K562 (cell line): Measurements from ENCODE around the gene TOM1. TPM values are rescaled to one million over a fixed set of nuclear protein-coding genes. Genes with fewer than 3 reads are reported as not detected.

Experiments
- ATAC-seq: fragments of 200-7000 bp; cut with Tn5 transposase; 3 replicates; pipeline ENCODE4 v1.9.1; 2020; ENCODE audit warnings: moderate library complexity
- BruUV-seq: library from RNA; stranded (reverse); fragments of 400-500 nt; replicated peaks from 2 replicates; lab custom pipeline; 2021; lab: Mats Ljungman, UMichigan
- CTCF ChIA-PET: fragments of 300-600 bp; formaldehyde crosslinking; extraction: SDS; loops from one replicate; lab custom pipeline; 2021; ENCODE audit warnings: low intra/inter-chr PET ratio; lab: Yijun Ruan, JAX
- POLR2A ChIA-PET: fragments of 300-600, 350-650 bp; sonication (Branson Sonifier 250); formaldehyde crosslinking; extraction: SDS; loops from one replicate; lab custom pipeline; 2021; ENCODE audit warnings: antibody characterized with exemption, inconsistent platforms; lab: Yijun Ruan, JAX
- DNase-seq, 4 experiments: peaks; one replicate each; pipeline versions ENCODE4 v3.0.0 to v3.0.0-alpha.2; 2011 to 2018; ENCODE audit warnings: low spot score in 3 of 4, mixed read lengths in 3 of 4; ENCODE audit errors: extremely low read depth in 1 of 4
- FAIRE-seq: peaks from 2 replicates; lab custom pipeline; 2011; peaks lifted over from hg19 to GRCh38; lab: Jason Lieb, UNC
- H2AFZ ChIP-seq: 2 replicates; pipeline ENCODE4 v1.6.0; 2011; ENCODE audit warnings: low read depth, low read length, control low read depth, inconsistent platforms
- H3K27ac ChIP-seq: fragments of 200-600 bp; 3 replicates; pipeline ENCODE4 v1.8.0; 2011; ENCODE audit warnings: low read depth, mild to moderate bottlenecking, control low read depth, inconsistent platforms, low read length, moderate library complexity, mixed read lengths; ENCODE audit errors: extremely low read depth
- H3K27me3 ChIP-seq, 2 experiments: fragments of 300-600 bp in 1 of 2; 2 replicates in 1 of 2; 3 replicates in 1 of 2; pipeline versions ENCODE4 v1.6.0 to v1.8.0; 2011; ENCODE audit warnings: inconsistent platforms in 2 of 2, low read length in 2 of 2, mild to moderate bottlenecking in 1 of 2, mixed read lengths in 1 of 2, moderate library complexity in 1 of 2; ENCODE audit not compliant: control insufficient read depth in 2 of 2, insufficient read depth in 2 of 2
- H3K36me3 ChIP-seq: fragments of 300-600 bp; 3 replicates; pipeline ENCODE4 v1.8.0; 2011; ENCODE audit warnings: mild to moderate bottlenecking, low read length, inconsistent platforms; ENCODE audit not compliant: control insufficient read depth, insufficient read depth
- H3K4me1 ChIP-seq, 2 experiments: fragments of 200-600 bp in 1 of 2; replicated peaks in 1 of 2; 2 replicates in 1 of 2; 3 replicates in 1 of 2; pipeline versions ENCODE4 v1.5.1 to v1.8.0; 2011; ENCODE audit warnings: inconsistent platforms in 2 of 2, low read length in 2 of 2, mild to moderate bottlenecking in 1 of 2, mixed read lengths in 1 of 2, moderate library complexity in 1 of 2; ENCODE audit not compliant: control insufficient read depth in 2 of 2, insufficient read depth in 2 of 2
- H3K4me2 ChIP-seq: 2 replicates; pipeline ENCODE4 v1.6.1; 2011; ENCODE audit warnings: low read length, control low read depth, inconsistent platforms, mixed read lengths; ENCODE audit not compliant: insufficient read depth
- H3K4me3 ChIP-seq: fragments of 200-600 bp; sonication (generic), shearing (Covaris generic); 2 replicates; pipeline ENCODE4 v1.5.1; 2016; ENCODE audit warnings: control low read depth, inconsistent platforms
- H3K79me2 ChIP-seq: fragments of 200-600 bp; 3 replicates; pipeline ENCODE4 v1.8.0; 2011; ENCODE audit warnings: low read length, inconsistent platforms; ENCODE audit not compliant: control insufficient read depth, insufficient read depth
- H3K9ac ChIP-seq, 2 experiments: 2 replicates each; pipeline versions ENCODE4 v1.6.0 to v1.6.1; 2011; ENCODE audit warnings: low read depth in 2 of 2, low read length in 2 of 2, control low read depth in 1 of 2, inconsistent platforms in 1 of 2, mild to moderate bottlenecking in 1 of 2, mixed read lengths in 1 of 2; ENCODE audit not compliant: insufficient read depth in 1 of 2
- H3K9me1 ChIP-seq: one replicate; pipeline ENCODE4 v1.6.0; 2011; ENCODE audit warnings: inconsistent platforms, mild to moderate bottlenecking, low read length, moderate library complexity; ENCODE audit not compliant: control insufficient read depth, insufficient read depth
- H3K9me3 ChIP-seq: replicated peaks from 2 replicates; pipeline ENCODE4 v1.5.1; 2011; ENCODE audit warnings: low read depth, low read length, inconsistent platforms; ENCODE audit not compliant: control insufficient read depth, insufficient read depth
- H4K20me1 ChIP-seq: replicated peaks from 2 replicates; pipeline ENCODE4 v1.6.1; 2011; ENCODE audit warnings: low read length, inconsistent platforms, mixed read lengths; ENCODE audit not compliant: control insufficient read depth, insufficient read depth
- CSDE1 ChIP-seq, 2 experiments: fragments of 450-650 bp; IDR thresholded peaks; 2 replicates each; pipeline ENCODE4 v1.6.1; 2016; ENCODE audit warnings: mild to moderate bottlenecking in 1 of 2
- CTCF ChIP-seq, 3 experiments: IDR thresholded peaks in 2 of 3; conservative IDR thresholded peaks in 1 of 3; 2 replicates each; pipeline ENCODE4 v1.5.1; 2011 to 2012; ENCODE audit warnings: low read length in 3 of 3, mild to moderate bottlenecking in 3 of 3, control low read depth in 2 of 3, improper control_type of control experiment in 1 of 3, inconsistent platforms in 1 of 3, low read depth in 1 of 3, mixed read lengths in 1 of 3, moderate library complexity in 1 of 3; ENCODE audit not compliant: insufficient read depth in 2 of 3
- CTCFL ChIP-seq: IDR thresholded peaks from 2 replicates; pipeline ENCODE4 v1.6.1; 2011; ENCODE audit warnings: borderline replicate concordance, low read depth, mild to moderate bottlenecking, moderate library complexity, low read length; ENCODE audit not compliant: insufficient read depth, poor library complexity, severe bottlenecking
- FIP1L1 ChIP-seq: fragments of 200-400 bp; formaldehyde crosslinking; IDR thresholded peaks from 2 replicates; pipeline ENCODE4 v1.6.1; 2018; ENCODE audit warnings: mild to moderate bottlenecking, low read depth, low read length; ENCODE audit not compliant: poor library complexity, severe bottlenecking
- HNRNPLL ChIP-seq: fragments of 200-400 bp; formaldehyde crosslinking; IDR thresholded peaks from 2 replicates; pipeline ENCODE4 v1.6.1; 2017; ENCODE audit warnings: low read length, low read depth, mild to moderate bottlenecking; ENCODE audit not compliant: poor library complexity, severe bottlenecking
- MAFG ChIP-seq: fragments of 450-650 bp; conservative IDR thresholded peaks from 2 replicates; pipeline ENCODE4 v1.6.1; 2016; ENCODE audit warnings: missing genetic modification characterization, missing compliant biosample characterization
- MCM7 ChIP-seq, 2 experiments: fragments of 450-650 bp; IDR thresholded peaks; 2 replicates each; pipeline ENCODE4 v1.6.1; 2016 to 2018
- PHF20 ChIP-seq: fragments of 450-650 bp; IDR thresholded peaks from 2 replicates; pipeline ENCODE4 v1.6.1; 2018; ENCODE audit not compliant: partially characterized antibody
- PREB ChIP-seq: sonication (generic); formaldehyde crosslinking; IDR thresholded peaks from 2 replicates; pipeline ENCODE4 v1.8.1; 2023; ENCODE audit warnings: mild to moderate bottlenecking, missing genetic modification reagents
- RBM22 ChIP-seq: fragments of 200-400 bp; formaldehyde crosslinking; IDR thresholded peaks from 2 replicates; pipeline ENCODE4 v1.6.1; 2018; ENCODE audit warnings: low read length, low read depth; ENCODE audit not compliant: poor library complexity, severe bottlenecking
- SLC30A9 ChIP-seq: fragments of 250-450 bp; sonication (Bioruptor Pico); IDR thresholded peaks from 2 replicates; pipeline ENCODE4 v1.8.0; 2022; ENCODE audit warnings: mild to moderate bottlenecking, moderate library complexity
- U2AF1 ChIP-seq: fragments of 200-400 bp; formaldehyde crosslinking; optimal IDR thresholded peaks from 2 replicates; pipeline ENCODE3; 2017; ENCODE audit warnings: mild to moderate bottlenecking, low read depth, low read length, moderate library complexity
- ZNF561 ChIP-seq: fragments of 450-650 bp; formaldehyde crosslinking; conservative IDR thresholded peaks from 2 replicates; pipeline ENCODE4 v1.4.0; 2020; ENCODE audit warnings: mild to moderate bottlenecking, moderate library complexity
- ZNF696 ChIP-seq: fragments of 250-450 bp; sonication (Bioruptor Pico); conservative IDR thresholded peaks from 2 replicates; pipeline ENCODE4 v1.4.0; 2020; ENCODE audit warnings: mild to moderate bottlenecking, moderate library complexity
- ZNF778 ChIP-seq: fragments of 450-650 bp; formaldehyde crosslinking; IDR thresholded peaks from 2 replicates; pipeline ENCODE4 v1.4.0; 2020; ENCODE audit warnings: mild to moderate bottlenecking, moderate library complexity
- WGBS: fragments of 100-300 bp; shearing (Covaris generic); methylation state at CpG from one replicate; pipeline ENCODE4 v1.1.6; 2016; ENCODE audit warnings: low coverage, mixed read lengths; ENCODE audit not compliant: insufficient coverage; ENCODE audit errors: missing lambda C conversion rate; 5-methylcytosine and 5-hydroxymethylcytosine counted together
- in situ Hi-C: fragments of 300-500 bp; cut with MboI; formaldehyde crosslinking; loops from 4 replicates; pipeline ENCODE4 v1.15.0; 2018; ENCODE audit warnings: inconsistent platforms, mixed read lengths
- intact Hi-C: fragments of 100-400 bp; cut with micrococcal nuclease; formaldehyde crosslinking; loops from 2 replicates; pipeline ENCODE4 v1.14.2; 2022
- polyA plus RNA-seq, 8 experiments: library from polyadenylated mRNA; depleted of rRNA in 4 of 8; stranded (reverse) in 5 of 8; unstranded in 3 of 8; fragments of >200 nt; fragmentation: Nextera tagmentation in 2 of 8; fragmentation: Illumina TruSeq in 1 of 8; extraction: Ambion mirVana in 2 of 8; extraction: Trizol in 1 of 8; gene quantifications; 2 replicates each; pipeline versions ENCODE4 v1.2.1 to v1.2.3, GENCODE V29; 2011 to 2014; ENCODE audit warnings: inconsistent platforms in 1 of 8, missing spikeins in 1 of 8
- total RNA-seq, 7 experiments: library from RNA; depleted of rRNA in 6 of 7; stranded (reverse); fragments of >200 nt in 6 of 7; fragmentation: Illumina TruSeq in 2 of 7; extraction: Trizol in 2 of 7; gene quantifications; 2 replicates each; pipeline versions ENCODE4 v1.2.1 to v1.2.3, GENCODE V29; 2011 to 2021; ENCODE audit warnings: low replicate concordance in 1 of 7

Gene TOM1
- total and polyA plus RNA-seq, 9 of the 15 experiments (the other 6 are each of a cell fraction or from before 2014, with no cell fraction given) = 0.64 to 20.6 (median 12.0) TPM

GRCh38 chr22:35380013-35380412 lies 80.3 kb downstream of the TOM1 start:
- Histone ChIP-seq H3K9me3 (no peaks in the 10 kb centered on the region), H3K36me3 (no peaks in the 10 kb centered on the region), H3K4me2 (no peak overlapping the region), H3K9ac (no peak overlapping the region), H3K9me1 (no peaks in the 10 kb centered on the region), H2AFZ (no peak overlapping the region), H3K27ac (no peak overlapping the region), H3K79me2 (no peaks in the 10 kb centered on the region), H3K4me3 (no peak overlapping the region), H4K20me1 (no peaks in the 10 kb centered on the region), H3K27me3 (no peaks in the 10 kb centered on the region), H3K4me1 (peaks cover 20 to 24% of the 10 kb centered on the region in 2 experiments)
- ChIA-PET POLR2A (no interaction called here), CTCF (no interaction called here)
- BruUV-seq = no TSS peak
- ATAC-seq = no peak
- DNase-seq = no peak
- intact Hi-C loops (no loop called here), in situ Hi-C loops (no loop called here)
- FAIRE-seq = no peak
- 73% methylated on average over 6 of the region's 6 CpGs for WGBS
- TF ChIP-seq CSDE1 (IDR thresholded peaks at IDR 0.05) = no peak
- no peak for TF ChIP-seq ZNF778
- TF ChIP-seq CTCF (IDR thresholded peaks at IDR 0.05 in 2 of 3, conservative IDR thresholded peaks at IDR 0.05 in 1 of 3; ENCODE audit: insufficient read depth in 2 of 3, low read depth in 1 of 3, low read length in 3 of 3) = no peak
- no peak for TF ChIP-seq HNRNPLL
- TF ChIP-seq PREB (CRISPR knock-in tag) = no peak
- TF ChIP-seq RBM22 = no peak
- no peak for TF ChIP-seq ZNF561 (CRISPR knock-in tag)
- no peak for TF ChIP-seq U2AF1
- TF ChIP-seq MCM7 (IDR thresholded peaks at IDR 0.05) = no peak
- no peak for TF ChIP-seq MAFG (tag)
- no peak for TF ChIP-seq CTCFL
- no peak for TF ChIP-seq FIP1L1
- TF ChIP-seq PHF20 = no peak
- no peak for TF ChIP-seq SLC30A9 (CRISPR knock-in tag)
- no peak for TF ChIP-seq ZNF696
